ENCODE measurements around the gene OR2A12.

OR2A12 gene

DNA sequence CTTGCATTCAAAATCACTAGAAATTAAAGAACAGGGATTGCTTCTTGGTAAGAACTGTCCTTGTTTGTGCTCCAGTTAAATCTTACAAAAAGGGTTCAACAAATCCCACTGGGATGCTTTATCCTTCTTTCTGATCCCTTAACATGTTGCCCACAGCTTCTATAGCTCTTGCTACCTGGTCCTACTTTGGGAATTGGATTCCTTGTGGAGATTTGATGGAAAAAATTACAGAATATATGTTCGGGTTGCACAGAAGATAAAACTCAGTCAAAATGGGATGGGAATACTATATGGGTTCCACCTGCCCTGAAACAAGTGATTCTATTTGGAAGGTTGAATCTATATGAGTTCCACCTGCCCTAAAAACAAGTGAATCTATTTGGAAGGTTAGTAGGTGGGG lies 16.6 kb upstream of the OR2A12 start, which contains the start of gene OR2A25:
TSS of gene OR2A25 (plus strand) at position 301 of the 400 bp plus-strand sequence. CDS start 4,409 bp downstream, outside the sequence.
- H3K9me3 ChIP-seq (ENCODE audit: control insufficient read depth in 5 of 5, low read length in 5 of 5), result no peaks in the 10 kb centered on the region

DNA sequence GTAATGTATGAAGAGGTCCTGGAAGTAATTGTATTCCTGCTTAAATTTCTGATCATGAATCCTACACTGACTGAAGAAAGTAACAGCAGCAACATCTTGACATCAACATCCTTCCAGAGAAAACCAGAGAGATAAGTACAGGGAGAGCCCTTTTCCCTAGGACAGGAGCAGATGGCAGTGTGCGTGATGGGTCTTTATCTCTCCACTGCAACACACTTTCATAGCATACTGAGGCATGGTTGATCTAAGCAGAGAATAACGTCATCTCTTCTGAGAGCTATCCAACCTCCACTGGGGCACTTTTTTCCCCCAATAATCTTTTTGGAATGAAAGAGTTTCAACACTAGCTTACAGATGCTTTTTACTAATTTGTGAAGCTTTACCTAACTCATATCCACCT lies 16.1 kb upstream of the OR2A12 start:
- no peak overlapping the region for H3K9ac ChIP-seq (ENCODE audit: low read length in 5 of 5)
- H3K4me1 ChIP-seq (ENCODE audit: control insufficient read depth in 5 of 5, insufficient read depth in 5 of 5, low read length in 5 of 5), result no peaks in the 10 kb centered on the region
- H3K4me3 ChIP-seq (ENCODE audit: low read depth in 1 of 5, low read length in 5 of 5), result no peak overlapping the region
- H3K27ac ChIP-seq (ENCODE audit: low read depth, low read length), result no peak overlapping the region
- H3K36me3 ChIP-seq (ENCODE audit: control insufficient read depth in 5 of 5, insufficient read depth in 5 of 5, low read length in 5 of 5), result no peaks in the 10 kb centered on the region
- H3K27me3 ChIP-seq (ENCODE audit: control insufficient read depth in 5 of 5, insufficient read depth in 4 of 5, low read length in 5 of 5), result no peaks in the 10 kb centered on the region
- H3K9me3 ChIP-seq (ENCODE audit: control insufficient read depth in 5 of 5, low read length in 5 of 5), result no peaks in the 10 kb centered on the region

More for the DNA sequence above, 16.6 kb upstream of the OR2A12 start, which contains the start of gene OR2A25:
- H3K27ac ChIP-seq (ENCODE audit: low read depth, low read length), result no peak within 1 kb of the TSS
- H3K9ac ChIP-seq (ENCODE audit: low read length in 5 of 5), result no peak within 1 kb of the TSS
- no peaks in the 10 kb centered on the region for H3K27me3 ChIP-seq (ENCODE audit: control insufficient read depth in 5 of 5, insufficient read depth in 4 of 5, low read length in 5 of 5)
- H3K4me1 ChIP-seq (ENCODE audit: control insufficient read depth in 5 of 5, insufficient read depth in 5 of 5, low read length in 5 of 5), result no peaks in the 10 kb centered on the region
- H3K36me3 ChIP-seq (ENCODE audit: control insufficient read depth in 5 of 5, insufficient read depth in 5 of 5, low read length in 5 of 5), result no peaks in the 10 kb centered on the region
- no peak within 1 kb of the TSS for H3K4me3 ChIP-seq (ENCODE audit: low read depth in 1 of 5, low read length in 5 of 5)

DNA sequence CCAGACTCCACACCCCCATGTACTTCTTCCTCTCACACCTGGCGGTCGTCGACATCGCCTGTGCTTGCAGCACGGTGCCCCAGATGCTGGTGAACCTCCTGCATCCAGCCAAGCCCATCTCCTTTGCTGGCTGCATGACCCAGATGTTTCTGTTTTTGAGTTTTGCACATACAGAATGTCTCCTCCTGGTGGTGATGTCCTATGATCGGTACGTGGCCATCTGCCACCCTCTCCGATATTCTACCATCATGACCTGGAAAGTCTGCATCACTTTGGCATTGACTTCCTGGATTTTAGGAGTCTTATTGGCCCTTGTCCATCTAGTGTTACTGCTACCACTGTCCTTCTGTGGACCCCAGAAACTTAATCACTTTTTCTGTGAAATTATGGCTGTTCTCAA lies 11.7 kb upstream of the OR2A12 start:
- Histone ChIP-seq H3K4me3 (ENCODE audit: low read depth in 1 of 5, low read length in 5 of 5) (no peak overlapping the region), H3K27ac (ENCODE audit: low read depth, low read length) (no peak overlapping the region), H3K9ac (ENCODE audit: low read length in 5 of 5) (no peak overlapping the region), H3K9me3 (ENCODE audit: control insufficient read depth in 5 of 5, low read length in 5 of 5) (no peaks in the 10 kb centered on the region), H3K4me1 (ENCODE audit: control insufficient read depth in 5 of 5, insufficient read depth in 5 of 5, low read length in 5 of 5) (no peaks in the 10 kb centered on the region), H3K36me3 (ENCODE audit: control insufficient read depth in 5 of 5, insufficient read depth in 5 of 5, low read length in 5 of 5) (no peaks in the 10 kb centered on the region), H3K27me3 (ENCODE audit: control insufficient read depth in 5 of 5, insufficient read depth in 4 of 5, low read length in 5 of 5) (no peaks in the 10 kb centered on the region)

DNA sequence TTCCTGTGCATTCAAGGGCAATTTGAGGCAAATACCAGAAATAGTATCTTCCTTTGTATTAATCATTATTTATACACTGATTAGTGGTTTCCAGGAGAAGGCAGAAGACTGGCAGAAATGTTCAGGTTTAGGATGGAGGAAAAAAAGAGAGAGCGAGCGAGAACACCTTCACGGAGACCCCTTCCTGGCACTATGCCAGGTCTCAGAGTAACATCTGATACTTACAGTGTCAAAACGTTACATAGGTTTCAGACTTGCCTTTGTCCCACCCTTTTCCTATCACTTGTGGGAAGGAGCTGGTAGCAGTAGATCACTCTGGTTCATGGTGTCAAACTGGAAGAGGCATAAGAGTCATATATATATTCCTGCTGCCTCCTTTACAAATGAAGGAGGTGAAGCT lies 652 bp downstream of the OR2A12 start:
- Histone ChIP-seq H3K4me1 (ENCODE audit: control insufficient read depth in 5 of 5, insufficient read depth in 5 of 5, low read length in 5 of 5) (peaks cover 0 to 2% (median 0%) of the 10 kb centered on the region in 5 donors), H3K27ac (ENCODE audit: low read depth, low read length) (no peak overlapping the region), H3K36me3 (ENCODE audit: control insufficient read depth in 5 of 5, insufficient read depth in 5 of 5, low read length in 5 of 5) (no peaks in the 10 kb centered on the region)

DNA sequence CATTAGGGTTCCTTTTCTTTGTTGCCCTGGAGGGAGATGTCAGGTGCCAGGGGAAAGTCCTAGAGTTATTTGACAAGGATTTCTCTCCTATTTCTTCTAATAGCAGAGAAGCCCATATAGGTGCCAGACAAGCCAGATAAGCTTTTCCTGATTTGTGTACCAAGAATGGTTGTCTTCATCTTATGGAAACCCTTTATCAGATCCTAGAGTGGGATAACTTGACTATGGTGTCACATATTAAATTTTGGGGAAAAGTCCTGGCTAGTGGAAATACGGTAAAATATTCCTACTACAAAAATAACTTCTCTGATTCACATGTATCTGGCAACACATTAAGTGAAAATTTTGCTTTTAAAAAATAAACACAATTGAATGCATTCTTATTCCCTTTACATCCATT lies 1.2 kb downstream of the OR2A12 start:
- Histone ChIP-seq H3K27me3 (ENCODE audit: control insufficient read depth in 5 of 5, insufficient read depth in 4 of 5, low read length in 5 of 5) (no peaks in the 10 kb centered on the region), H3K4me1 (ENCODE audit: control insufficient read depth in 5 of 5, insufficient read depth in 5 of 5, low read length in 5 of 5) (no peaks in the 10 kb centered on the region), H3K9ac (ENCODE audit: low read length in 5 of 5) (no peak overlapping the region), H3K4me3 (ENCODE audit: low read depth in 1 of 5, low read length in 5 of 5) (no peak overlapping the region), H3K36me3 (ENCODE audit: control insufficient read depth in 5 of 5, insufficient read depth in 5 of 5, low read length in 5 of 5) (no peaks in the 10 kb centered on the region), H3K27ac (ENCODE audit: low read depth, low read length) (no peak overlapping the region), H3K9me3 (ENCODE audit: control insufficient read depth in 5 of 5, low read length in 5 of 5) (peaks cover 0 to 5% (median 0%) of the 10 kb centered on the region in 5 donors)

More for the DNA sequence above, 652 bp downstream of the OR2A12 start:
- Histone ChIP-seq H3K27me3 (ENCODE audit: control insufficient read depth in 5 of 5, insufficient read depth in 4 of 5, low read length in 5 of 5) (no peaks in the 10 kb centered on the region), H3K9ac (ENCODE audit: low read length in 5 of 5) (no peak overlapping the region), H3K9me3 (ENCODE audit: control insufficient read depth in 5 of 5, low read length in 5 of 5) (peaks cover 0 to 5% (median 0%) of the 10 kb centered on the region in 5 donors), H3K4me3 (ENCODE audit: low read depth in 1 of 5, low read length in 5 of 5) (no peak overlapping the region)

DNA sequence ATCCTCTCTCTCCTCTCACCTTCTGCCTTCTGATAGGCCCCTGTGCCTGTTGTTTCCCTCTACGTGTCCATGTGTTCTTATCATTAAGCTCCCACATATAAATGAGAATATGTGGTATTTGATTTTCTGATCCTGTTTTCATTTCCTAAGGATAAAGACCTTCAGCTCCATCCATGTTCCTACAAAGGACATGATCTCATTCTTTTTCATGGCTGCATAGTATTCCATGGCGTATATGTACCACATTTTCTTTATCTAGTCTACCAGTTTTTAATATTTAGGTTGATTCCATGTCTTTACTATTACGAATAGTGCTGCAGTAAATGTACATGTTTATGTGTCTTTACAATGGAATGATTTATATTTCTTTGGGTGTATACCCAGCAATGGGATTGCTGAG lies 4.6 kb downstream of the OR2A12 start:
- Histone ChIP-seq H3K4me1 (ENCODE audit: control insufficient read depth in 5 of 5, insufficient read depth in 5 of 5, low read length in 5 of 5) (no peaks in the 10 kb centered on the region), H3K27me3 (ENCODE audit: control insufficient read depth in 5 of 5, insufficient read depth in 4 of 5, low read length in 5 of 5) (no peaks in the 10 kb centered on the region), H3K9me3 (ENCODE audit: control insufficient read depth in 5 of 5, low read length in 5 of 5) (peaks cover 0 to 5% (median 0%) of the 10 kb centered on the region in 5 donors), H3K9ac (ENCODE audit: low read length in 5 of 5) (no peak overlapping the region), H3K4me3 (ENCODE audit: low read depth in 1 of 5, low read length in 5 of 5) (no peak overlapping the region), H3K27ac (ENCODE audit: low read depth, low read length) (no peak overlapping the region), H3K36me3 (ENCODE audit: control insufficient read depth in 5 of 5, insufficient read depth in 5 of 5, low read length in 5 of 5) (no peaks in the 10 kb centered on the region)

DNA sequence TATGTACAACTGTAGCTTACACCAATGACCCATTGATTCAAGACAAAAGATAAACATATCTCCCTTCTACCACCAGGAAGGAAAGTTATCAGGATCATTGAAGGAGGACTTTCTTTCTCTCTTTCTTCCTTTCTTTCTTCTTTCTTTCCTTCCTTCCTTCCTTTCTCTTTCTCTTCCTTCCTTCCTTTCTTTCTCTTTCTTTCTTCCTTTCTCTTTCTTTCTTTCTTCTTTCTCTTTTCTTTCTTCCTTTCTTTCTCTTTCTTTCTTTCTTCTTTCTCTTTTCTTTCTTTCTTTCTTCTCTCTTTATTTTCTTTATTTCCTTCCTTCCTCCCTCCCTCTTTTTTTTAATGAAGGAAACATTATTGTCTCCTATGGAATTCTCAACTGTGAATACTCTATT lies 12.7 kb downstream of the OR2A12 start:
- H3K27ac ChIP-seq (ENCODE audit: low read depth, low read length), result no peak overlapping the region
- H3K4me3 ChIP-seq (ENCODE audit: low read depth in 1 of 5, low read length in 5 of 5), result no peak overlapping the region
- no peaks in the 10 kb centered on the region for H3K27me3 ChIP-seq (ENCODE audit: control insufficient read depth in 5 of 5, insufficient read depth in 4 of 5, low read length in 5 of 5)

DNA sequence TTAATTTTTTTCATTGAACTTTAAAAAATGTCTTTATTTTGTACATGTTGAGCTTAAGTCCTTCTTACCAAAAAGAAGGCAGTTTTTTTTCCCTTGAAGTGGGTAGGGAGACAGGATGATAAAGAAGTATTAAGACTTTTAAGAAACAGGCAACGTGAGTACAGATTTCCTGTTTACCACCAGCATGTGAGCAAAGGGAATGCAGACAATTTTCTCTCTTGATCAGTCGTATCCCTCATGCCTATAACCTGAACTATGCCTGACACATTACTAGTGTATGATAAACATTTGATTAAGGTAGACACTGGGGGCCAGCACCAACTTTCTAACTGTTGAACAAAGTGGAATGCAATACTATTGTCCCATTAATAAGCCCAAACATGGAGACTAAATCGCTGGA lies 14.5 kb downstream of the OR2A12 start:
- no peaks in the 10 kb centered on the region for H3K9me3 ChIP-seq (ENCODE audit: control insufficient read depth in 5 of 5, low read length in 5 of 5)
- no peak overlapping the region for H3K4me3 ChIP-seq (ENCODE audit: low read depth in 1 of 5, low read length in 5 of 5)
- no peak overlapping the region for H3K27ac ChIP-seq (ENCODE audit: low read depth, low read length)
- H3K36me3 ChIP-seq (ENCODE audit: control insufficient read depth in 5 of 5, insufficient read depth in 5 of 5, low read length in 5 of 5), result no peaks in the 10 kb centered on the region
- no peaks in the 10 kb centered on the region for H3K27me3 ChIP-seq (ENCODE audit: control insufficient read depth in 5 of 5, insufficient read depth in 4 of 5, low read length in 5 of 5)
- no peak overlapping the region for H3K9ac ChIP-seq (ENCODE audit: low read length in 5 of 5)
- H3K4me1 ChIP-seq (ENCODE audit: control insufficient read depth in 5 of 5, insufficient read depth in 5 of 5, low read length in 5 of 5), result no peaks in the 10 kb centered on the region

More for the DNA sequence above, 12.7 kb downstream of the OR2A12 start:
- Histone ChIP-seq H3K9ac (ENCODE audit: low read length in 5 of 5) (no peak overlapping the region), H3K36me3 (ENCODE audit: control insufficient read depth in 5 of 5, insufficient read depth in 5 of 5, low read length in 5 of 5) (no peaks in the 10 kb centered on the region), H3K4me1 (ENCODE audit: control insufficient read depth in 5 of 5, insufficient read depth in 5 of 5, low read length in 5 of 5) (no peaks in the 10 kb centered on the region), H3K9me3 (ENCODE audit: control insufficient read depth in 5 of 5, low read length in 5 of 5) (no peaks in the 10 kb centered on the region)

DNA sequence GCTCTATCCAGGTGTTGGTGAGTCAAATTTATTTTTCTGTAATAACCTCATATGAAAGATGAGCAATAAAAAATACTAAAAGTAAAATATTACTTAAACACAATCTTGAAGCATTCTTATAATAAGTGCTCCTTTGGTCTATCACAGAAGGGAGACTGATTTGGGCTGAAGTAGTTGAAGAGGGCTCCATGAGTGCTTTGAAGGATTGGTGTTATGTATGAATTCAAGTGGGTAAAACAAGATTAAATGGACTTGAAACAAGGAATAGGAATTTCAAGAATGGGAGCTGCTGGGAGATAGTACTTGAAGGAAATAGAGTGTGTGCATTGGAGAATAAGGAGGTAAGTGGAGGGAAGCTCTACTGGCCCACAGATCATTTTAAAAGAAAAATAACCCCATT lies 16.0 kb downstream of the OR2A12 start:
- no peaks in the 10 kb centered on the region for H3K4me1 ChIP-seq (ENCODE audit: control insufficient read depth in 5 of 5, insufficient read depth in 5 of 5, low read length in 5 of 5)
- H3K4me3 ChIP-seq (ENCODE audit: low read depth in 1 of 5, low read length in 5 of 5), result no peak overlapping the region
- no peaks in the 10 kb centered on the region for H3K27me3 ChIP-seq (ENCODE audit: control insufficient read depth in 5 of 5, insufficient read depth in 4 of 5, low read length in 5 of 5)
- H3K9me3 ChIP-seq (ENCODE audit: control insufficient read depth in 5 of 5, low read length in 5 of 5), result no peaks in the 10 kb centered on the region
- no peak overlapping the region for H3K9ac ChIP-seq (ENCODE audit: low read length in 5 of 5)
- no peak overlapping the region for H3K27ac ChIP-seq (ENCODE audit: low read depth, low read length)
- no peaks in the 10 kb centered on the region for H3K36me3 ChIP-seq (ENCODE audit: control insufficient read depth in 5 of 5, insufficient read depth in 5 of 5, low read length in 5 of 5)

DNA sequence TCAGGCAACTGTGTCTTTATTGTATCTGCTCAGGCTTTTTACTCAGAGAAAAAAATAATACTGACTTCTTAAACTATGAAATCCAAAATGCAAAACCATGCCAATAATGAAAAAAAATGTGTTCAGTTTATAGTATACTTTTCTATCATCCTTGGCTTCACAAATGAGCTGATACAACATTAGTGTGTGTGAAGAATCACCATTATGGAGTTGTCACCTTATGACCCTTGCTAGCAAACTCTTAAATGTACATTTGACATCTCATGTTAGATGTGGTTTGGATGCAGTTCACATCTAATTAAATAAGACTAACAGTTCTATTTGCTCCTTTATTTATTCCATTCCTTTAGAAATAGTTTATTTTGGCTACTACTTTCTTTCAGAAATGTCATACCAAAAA lies 19.1 kb downstream of the OR2A12 start:
- H3K9me3 ChIP-seq (ENCODE audit: control insufficient read depth in 5 of 5, low read length in 5 of 5), result no peaks in the 10 kb centered on the region
- no peaks in the 10 kb centered on the region for H3K4me1 ChIP-seq (ENCODE audit: control insufficient read depth in 5 of 5, insufficient read depth in 5 of 5, low read length in 5 of 5)
- H3K4me3 ChIP-seq (ENCODE audit: low read depth in 1 of 5, low read length in 5 of 5), result no peak overlapping the region
- H3K9ac ChIP-seq (ENCODE audit: low read length in 5 of 5), result no peak overlapping the region
- H3K27ac ChIP-seq (ENCODE audit: low read depth, low read length), result no peak overlapping the region
- no peaks in the 10 kb centered on the region for H3K36me3 ChIP-seq (ENCODE audit: control insufficient read depth in 5 of 5, insufficient read depth in 5 of 5, low read length in 5 of 5)
- H3K27me3 ChIP-seq (ENCODE audit: control insufficient read depth in 5 of 5, insufficient read depth in 4 of 5, low read length in 5 of 5), result no peaks in the 10 kb centered on the region

DNA sequence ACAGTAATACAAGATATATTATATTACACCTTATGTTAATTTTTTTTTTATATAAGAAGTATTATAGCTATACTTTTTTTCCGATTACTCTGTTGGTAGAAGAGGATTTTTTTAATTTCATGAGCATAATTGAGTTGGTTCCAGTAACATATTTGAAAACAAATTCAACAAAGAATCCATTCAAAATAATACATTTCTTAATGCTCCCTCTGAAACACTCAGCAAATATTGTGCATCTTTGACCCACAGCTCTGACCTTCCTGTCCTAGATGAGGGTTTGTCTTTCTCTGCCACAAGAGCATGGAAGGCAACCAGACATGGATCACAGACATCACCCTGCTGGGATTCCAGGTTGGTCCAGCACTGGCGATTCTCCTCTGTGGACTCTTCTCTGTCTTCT lies 23.2 kb downstream of the OR2A12 start, which contains the start of gene OR2A2:
TSS of gene OR2A2 (plus strand) at position 301 of the 400 bp plus-strand sequence. CDS start at position 301, 0 bp downstream.
- Histone ChIP-seq H3K27me3 (ENCODE audit: control insufficient read depth in 5 of 5, insufficient read depth in 4 of 5, low read length in 5 of 5) (no peaks in the 10 kb centered on the region), H3K4me1 (ENCODE audit: control insufficient read depth in 5 of 5, insufficient read depth in 5 of 5, low read length in 5 of 5) (no peaks in the 10 kb centered on the region), H3K36me3 (ENCODE audit: control insufficient read depth in 5 of 5, insufficient read depth in 5 of 5, low read length in 5 of 5) (no peaks in the 10 kb centered on the region), H3K9ac (ENCODE audit: low read length in 5 of 5) (no peak within 1 kb of the TSS), H3K27ac (ENCODE audit: low read depth, low read length) (no peak within 1 kb of the TSS), H3K9me3 (ENCODE audit: control insufficient read depth in 5 of 5, low read length in 5 of 5) (no peaks in the 10 kb centered on the region), H3K4me3 (ENCODE audit: low read depth in 1 of 5, low read length in 5 of 5) (no peak within 1 kb of the TSS)
